ENCODE results near the gene PSMD9.
"Not testable (repeated sequence)": the region's sequence is repeated elsewhere in the genome, so short reads cannot be mapped to it uniquely, and the experiment has no call there.

PSMD9 gene

DNA sequence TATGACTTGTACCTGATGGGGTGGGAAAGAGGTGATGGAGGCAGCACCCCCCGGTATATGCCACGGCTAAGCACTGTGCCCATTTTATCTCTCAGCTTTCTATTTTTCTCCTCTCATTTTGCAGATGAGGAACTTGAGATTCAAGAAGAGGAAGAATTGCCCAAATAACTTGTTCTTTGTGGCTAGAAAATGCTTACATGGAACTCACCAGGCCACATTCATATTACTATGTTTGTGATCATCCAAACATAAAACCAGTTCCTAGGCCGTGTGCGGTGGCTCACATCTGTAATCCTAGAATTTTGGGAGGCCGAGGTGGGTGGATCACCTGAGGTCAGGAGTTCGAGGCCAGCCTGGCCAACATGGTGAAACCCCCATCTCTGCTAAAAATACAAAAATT, 14.5 kb upstream of the PSMD9 start:
- no peak for DNase-seq

DNA sequence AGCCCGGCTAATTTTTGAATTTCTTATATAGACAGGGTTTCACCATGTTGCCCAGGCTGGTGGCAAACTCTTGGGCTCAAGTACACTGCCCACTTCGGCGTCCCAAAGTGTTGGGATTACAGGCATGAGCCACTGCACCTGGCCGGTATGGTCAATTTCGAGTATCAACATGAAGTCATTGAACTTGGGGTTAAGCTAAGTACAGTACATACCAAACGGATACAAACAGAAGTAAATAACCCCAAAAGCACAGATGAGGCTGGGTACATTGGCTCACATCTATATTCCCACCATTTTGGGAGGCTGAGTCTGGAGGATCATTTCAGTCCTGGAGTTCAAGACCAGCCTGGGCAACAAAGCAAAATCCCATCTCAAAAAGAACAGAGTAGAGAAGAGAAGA, 13.0 kb upstream of the PSMD9 start:
- DNase-seq = no peak

DNA sequence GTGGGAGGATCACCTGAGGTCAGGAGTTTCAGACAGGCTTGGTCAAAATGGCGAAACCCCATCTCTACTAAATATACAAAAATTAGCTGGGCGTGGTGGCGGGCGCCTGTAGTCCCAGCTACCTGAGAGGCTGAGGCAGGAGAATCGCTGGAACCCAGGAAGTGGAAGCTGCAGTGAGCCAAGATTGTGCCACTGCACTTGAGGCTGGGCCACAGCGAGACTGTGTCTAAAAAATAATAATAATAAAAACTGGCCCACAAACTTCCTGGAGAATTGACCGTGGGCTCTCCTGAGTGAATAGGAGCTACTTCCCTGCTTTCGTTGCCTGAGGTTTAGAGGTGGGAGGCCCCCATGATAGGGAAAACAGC, 12.5 kb upstream of the PSMD9 start:
- DNase-seq = not testable (repeated sequence)

DNA sequence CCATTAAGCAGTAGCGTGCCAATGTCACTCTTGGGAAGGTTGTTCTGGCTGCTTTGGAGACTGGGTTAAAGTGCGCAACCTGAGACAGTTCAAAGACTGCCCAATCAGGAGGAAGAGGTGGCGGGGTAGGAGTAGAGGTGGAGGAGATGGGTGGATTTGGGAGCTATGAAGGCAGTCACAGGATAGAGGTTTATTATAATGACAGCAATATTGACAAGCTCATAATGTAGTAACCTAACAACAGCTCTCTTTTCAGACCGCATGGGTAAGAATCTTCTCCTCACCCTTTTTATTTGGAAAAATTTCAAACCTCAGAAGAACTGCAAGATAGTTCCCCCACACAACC, 5.3 kb upstream of the PSMD9 start:
- DNase-seq = no peak

DNA sequence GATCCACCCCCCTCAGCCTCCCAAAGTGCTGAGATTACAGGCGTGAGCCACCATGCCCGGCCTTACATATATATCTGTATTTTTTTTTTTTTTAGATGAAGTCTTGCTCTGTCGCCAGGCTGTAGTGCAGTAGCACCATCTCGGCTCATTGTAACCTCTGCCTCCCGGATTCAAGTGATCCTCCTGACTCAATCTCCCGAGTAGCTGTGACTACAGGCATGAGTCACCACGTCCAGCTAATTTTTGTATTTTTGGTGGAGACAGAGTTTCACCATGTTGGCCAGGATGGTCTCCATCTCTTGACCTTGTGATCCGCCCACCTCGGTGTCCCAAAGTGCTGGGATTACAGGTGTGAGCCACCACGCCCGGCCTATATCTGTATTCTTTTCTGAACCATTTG, 3.5 kb upstream of the PSMD9 start:
- DNase-seq = not testable (repeated sequence)

DNA sequence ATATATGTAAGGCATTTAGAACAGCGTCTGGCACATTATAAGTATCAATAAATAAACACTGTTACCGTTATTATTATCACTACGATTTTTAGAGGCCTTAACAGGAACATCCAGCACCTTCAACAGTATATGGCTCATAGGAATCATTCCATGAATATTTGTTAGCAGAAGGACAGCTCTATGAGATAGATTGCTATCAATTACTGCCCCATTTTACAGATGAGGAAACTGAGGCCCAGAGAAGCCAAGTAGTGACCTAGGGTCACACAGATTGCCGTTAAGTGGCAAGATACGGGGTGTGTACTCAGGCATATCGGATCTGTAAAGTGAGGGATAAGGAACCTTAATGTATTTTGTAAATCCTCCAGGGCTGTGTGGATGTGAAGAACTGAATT, 510 bp upstream of the PSMD9 start:
- DNase-seq = no peak

DNA sequence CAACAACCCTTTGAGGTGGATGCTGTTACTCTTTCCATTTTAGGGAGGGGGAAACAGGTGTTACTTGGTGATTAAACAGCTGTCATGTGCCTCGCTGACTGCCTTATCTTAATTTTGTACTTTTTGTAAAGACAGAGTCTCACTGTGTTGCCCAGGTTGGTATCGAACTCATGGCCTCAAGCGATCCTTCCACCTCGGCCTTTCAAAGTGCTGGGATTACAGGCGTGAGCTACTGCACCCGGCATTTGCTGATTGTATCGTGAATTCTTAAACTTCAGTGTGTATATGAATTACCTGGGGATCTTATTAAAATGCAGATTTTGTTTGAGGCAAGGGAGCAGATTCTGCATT, 659 bp downstream of the PSMD9 start:
- DNase-seq = no peak

DNA sequence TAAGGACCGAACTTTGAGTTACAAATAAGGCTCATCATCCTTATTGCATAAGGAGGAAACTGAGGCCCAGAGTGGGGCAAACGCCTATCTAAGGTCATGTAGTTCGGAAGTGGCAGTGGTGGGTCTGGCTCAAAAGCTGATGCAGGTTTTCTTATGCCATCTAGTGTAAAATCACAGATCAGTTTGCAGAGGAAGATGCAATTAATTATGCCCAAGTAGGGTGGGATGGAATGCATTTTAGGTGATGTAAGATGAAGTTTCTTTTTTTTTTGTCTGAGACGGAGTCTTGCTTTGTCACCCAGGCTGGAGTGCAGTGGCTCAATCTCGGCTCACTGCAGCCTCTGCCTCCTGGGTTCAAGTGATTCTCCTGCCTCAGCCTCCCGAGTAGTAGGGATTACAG, 1.1 kb downstream of the PSMD9 start:
- DNase-seq = not testable (repeated sequence)

DNA sequence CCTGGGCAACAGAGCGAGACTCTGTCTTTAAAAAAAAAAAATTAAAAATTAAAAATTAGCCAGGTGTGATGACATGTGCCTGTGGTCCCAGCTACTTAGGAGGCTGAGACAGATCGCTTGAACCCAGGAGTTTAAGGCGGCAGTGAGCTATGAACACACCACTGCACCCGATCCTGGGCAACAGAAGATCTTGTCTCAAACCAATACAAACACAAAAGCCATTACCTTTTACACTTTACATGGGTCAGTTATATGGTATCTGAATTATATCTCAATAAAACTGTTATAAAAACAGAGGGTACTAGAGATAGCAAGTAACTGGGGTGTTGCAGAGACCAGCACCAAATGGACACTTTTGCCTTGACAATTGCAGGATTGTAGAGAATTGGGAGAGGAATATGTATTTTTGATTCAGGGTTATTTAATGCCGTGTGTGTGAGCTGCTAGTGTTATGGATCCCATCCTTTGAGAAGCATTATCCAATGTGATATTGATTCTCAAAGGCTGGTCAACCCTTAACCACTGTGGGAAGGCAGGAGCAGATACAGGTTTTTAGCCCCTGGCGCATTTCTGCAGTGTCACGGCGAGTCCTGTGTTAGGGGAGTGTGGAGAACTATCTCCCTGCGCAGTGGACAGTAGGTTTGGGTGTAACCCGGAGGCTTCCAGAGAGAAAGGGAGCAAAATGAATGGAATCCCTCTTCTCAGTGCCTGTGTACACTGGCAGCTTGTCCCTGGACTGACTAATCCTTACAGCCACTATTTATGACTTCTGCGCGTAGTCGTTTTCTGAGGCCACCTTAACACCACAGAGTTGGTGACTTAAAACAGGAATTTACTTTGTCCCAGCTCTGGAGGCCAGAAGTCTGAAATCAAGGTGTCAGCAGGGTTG, 4.3 kb downstream of the PSMD9 start:
- no peak for DNase-seq

DNA sequence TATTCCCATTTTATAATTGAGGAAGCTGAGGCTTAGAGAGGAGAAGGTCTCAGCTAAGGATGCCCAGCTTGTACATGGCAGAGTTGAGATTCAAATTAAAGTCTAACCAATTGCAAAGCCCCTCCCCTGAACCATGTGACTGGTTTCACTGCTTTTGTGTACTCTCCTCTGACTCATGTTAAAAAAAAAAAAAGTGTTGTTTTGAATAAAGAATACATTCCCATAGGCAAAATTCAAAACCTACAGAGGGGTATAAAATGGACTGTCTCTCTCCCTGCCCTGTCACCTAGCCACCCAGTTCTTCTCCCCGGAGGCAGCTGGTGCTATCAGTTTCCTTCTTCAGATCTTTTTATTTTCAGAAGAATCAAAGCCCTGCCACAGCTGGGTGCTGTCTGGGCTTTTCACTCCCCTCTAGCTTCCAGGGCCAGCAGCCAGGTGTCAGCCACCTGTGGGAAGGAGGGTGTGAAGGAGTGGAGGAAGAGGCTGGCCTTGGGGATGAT, 5.4 kb downstream of the PSMD9 start:
- DNase-seq = no peak

DNA sequence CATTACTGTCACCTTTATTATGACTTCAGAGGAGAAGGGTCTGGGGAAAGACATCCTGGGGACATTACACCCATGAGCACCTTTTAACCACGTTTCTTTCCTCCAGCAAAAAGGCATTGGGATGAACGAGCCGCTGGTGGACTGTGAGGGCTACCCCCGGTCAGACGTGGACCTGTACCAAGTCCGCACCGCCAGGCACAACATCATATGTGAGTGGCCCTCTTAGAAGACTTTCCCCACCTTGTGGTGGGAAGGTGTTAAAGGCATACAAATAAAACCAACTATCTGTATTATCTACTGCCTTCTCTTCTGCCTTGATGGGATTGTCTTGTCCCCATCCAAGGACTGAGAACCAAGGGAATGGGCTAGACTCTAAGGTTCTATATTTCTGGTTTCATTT, 6.0 kb downstream of the PSMD9 start:
- no peak for DNase-seq

DNA sequence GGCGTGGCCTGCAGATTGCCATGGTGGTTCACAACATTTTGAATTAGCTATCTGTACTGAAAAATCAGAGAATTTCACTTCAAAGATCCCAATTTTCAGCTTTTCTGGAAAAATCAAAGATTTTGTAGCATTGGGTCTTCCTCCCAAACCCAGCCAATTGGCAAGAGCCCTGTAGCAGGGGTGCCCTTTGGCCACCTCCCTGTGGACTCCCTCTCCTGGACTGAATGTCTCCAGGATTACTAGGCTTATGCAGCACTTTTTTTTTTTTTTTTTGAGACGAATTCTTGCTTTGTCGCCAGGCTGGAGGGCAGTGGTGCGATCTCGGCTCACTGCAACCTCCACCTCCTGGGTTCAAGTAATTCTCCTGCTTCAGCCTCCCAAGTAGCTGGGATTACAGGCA, 9.7 kb downstream of the PSMD9 start:
- no peak for DNase-seq

DNA sequence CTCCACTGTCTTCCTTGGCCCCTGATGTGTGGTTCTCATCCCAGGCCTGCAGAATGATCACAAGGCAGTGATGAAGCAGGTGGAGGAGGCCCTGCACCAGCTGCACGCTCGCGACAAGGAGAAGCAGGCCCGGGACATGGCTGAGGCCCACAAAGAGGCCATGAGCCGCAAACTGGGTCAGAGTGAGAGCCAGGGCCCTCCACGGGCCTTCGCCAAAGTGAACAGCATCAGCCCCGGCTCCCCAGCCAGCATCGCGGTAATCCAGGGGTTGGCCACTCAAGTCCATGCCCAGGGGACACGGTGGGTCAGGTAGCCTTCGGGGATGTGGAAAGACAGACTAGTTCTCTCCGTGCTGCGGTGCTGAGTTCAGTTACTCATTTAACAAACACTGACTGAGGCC, 11.0 kb downstream of the PSMD9 start:
- DNase-seq = no peak

DNA sequence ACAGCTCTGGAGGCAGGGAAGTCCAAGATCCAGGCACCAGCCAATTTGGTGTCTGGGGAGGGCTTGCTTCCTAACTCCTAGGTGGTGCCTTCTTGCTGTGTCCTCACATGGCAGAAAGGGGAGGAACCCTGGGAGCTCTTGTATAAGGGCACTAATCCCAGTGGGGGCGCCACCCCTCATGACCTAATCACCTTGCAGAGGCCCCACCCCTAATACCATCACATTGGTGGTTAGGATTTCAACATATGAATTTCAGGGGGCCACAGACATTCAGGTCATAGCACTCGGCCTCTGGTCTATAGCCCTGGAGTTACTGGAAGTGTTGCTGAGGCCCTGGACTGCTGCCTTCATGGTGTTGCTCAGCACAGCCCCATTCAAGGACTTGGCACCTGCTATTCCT, 14.6 kb downstream of the PSMD9 start:
- no peak for DNase-seq

DNA sequence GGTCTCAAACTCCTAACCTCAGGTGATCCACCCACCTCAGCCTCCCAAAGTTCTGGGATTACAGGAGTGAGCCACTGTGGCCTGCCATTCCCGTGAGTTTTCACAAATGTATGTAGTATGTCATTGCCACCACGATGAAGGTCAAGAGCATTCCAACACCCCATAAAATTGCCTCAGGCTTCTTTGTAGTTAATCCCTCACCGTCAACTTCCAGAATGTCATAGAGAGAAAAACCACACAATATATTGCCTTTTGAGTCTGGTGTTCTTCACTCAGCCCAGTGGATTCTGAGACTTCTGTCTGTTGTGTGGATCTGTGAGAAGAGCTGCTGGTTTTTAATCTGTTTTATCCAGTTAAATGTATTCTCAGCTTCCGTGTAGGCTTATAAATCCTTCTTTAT, 17.2 kb downstream of the PSMD9 start:
- no peak for DNase-seq

DNA sequence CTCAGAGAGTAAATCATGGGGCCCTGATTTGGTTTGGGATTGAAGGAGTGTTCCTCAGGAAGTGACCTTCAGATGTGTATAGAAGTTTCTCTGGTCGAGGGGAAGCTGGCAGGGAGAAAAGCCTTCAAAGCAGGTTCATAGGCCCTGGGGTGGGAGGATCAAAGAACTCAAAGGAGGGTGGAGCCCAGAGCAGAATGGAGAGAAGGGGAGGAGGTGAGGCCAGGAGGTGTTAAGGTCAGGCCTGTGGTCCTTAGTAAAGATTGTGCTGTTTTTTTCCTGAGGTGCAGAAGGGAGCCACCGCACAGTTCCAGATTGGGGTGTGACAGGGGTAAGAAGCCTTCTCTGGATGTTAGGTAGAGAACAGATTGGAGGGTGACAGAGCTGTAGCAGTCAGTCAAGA, 20.1 kb downstream of the PSMD9 start:
- no peak for DNase-seq

DNA sequence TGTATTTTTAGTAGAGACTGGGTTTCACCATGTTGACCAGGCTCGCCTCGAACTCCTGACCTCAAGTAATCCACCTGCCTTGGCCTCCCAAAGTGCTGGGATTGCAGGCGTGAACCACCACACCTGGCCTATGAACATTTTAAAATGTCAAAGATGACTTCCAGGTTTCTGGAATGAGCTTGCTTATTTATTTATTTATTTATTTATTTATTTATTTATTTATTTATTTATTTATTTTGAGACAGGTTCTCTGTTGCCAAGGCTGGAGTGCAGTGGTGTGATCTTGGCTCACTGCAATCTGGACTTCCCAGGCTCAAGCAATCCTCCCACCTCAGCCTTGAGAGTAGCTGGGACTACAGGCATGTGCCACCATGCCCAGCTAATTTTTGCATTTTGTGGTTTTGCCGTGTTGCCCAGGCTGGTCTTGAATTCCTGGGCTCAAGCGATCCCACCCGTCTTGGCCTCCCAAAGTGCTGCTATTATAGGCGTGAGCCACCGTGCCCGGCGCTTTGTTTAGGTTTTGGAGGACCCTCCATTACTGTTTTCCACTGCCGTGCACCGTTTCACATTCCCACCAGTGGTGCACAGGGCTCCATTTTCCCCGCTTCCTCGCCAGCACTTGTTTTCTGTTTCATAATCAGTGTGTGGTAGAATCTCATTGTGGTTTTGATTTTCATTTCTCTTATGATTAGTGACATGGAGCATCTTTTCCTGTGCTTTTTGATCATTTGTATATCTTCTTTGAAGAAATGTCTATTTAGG, 23.4 kb downstream of the PSMD9 start:
- DNase-seq = no peak

DNA sequence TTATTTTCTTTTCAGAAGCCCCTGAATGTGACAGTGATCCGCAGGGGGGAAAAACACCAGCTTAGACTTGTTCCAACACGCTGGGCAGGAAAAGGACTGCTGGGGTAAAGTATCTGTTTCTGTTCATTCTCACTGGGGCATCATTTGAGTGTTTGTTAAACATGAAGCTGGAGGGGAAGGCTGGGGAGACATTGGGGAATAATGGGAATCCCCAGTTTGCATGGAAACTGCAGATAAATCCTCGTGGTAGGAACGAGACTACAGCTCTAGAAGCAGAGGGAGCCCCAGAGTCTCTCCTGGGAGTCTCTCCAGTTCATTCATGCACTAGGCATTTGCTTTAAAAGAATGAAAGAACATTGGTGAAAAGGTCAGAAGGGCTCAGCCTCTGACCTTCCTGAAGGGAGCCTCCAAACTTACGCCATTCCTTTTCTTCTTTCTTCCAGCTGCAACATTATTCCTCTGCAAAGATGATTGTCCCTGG, 27.3 kb downstream of the PSMD9 start:
- no peak for DNase-seq

DNA sequence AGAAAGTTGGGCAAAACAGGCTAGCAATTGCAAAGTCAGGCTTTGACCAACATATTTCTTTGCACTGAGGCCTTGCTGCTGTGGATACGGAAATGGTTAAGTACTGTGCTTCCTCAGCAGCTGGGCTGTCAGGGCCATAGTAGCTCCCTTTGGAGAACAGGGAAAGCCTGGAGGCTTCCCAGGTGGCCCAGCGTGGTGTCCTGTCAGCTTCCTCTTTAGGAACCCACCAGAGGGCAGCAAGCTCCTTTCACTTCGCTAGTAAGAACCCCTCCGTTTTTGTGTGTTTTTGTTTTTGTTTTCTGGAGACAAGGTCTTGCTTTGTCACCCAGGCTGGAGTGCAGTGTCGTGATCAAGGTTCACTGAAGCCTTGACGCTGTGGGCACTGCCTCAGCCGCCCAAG, 28.1 kb downstream of the PSMD9 start:
- DNase-seq = no peak

DNA sequence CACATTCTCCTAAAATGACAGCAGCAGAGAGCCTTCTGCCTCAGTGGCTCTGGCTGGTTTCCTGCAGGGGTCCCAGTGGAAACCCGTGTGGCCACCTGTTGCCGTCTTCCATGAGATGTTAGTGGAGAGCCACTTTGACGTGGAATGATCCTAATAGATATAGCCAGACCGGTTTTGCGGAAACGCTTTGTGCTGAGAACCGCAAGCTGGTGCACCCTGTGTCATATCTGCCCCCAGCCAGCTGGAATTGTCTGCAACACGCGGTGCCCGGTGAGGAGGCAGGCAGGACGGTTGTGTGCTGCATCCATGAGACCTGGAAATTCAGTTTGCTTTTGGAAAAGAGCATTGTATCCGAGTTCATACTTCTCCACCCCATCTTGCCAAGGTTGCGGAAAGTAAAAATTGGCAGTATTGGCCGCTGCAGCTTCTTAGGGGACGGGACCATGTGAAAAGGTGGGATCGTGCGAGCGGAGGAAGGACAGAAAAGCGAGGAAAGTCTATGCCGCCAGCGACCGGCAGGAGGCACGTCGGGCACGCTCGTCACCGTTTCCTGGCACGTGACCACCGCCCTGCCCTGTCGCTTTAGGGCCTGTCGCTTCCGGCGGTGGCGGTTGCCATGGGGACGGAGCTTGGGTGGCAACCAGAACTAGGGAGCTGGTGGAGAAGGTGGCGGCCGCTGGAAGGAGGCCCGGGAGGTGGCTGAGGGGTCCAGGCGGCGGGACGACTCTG, 29.5 kb downstream of the PSMD9 start, which contains the start of gene CFAP251:
CFAP251 (plus strand) TSS at position 643 of the 729 bp plus-strand sequence. CDS start 2,714 bp downstream, outside the sequence.
- peak; percentile 91 for DNase-seq

DNA sequence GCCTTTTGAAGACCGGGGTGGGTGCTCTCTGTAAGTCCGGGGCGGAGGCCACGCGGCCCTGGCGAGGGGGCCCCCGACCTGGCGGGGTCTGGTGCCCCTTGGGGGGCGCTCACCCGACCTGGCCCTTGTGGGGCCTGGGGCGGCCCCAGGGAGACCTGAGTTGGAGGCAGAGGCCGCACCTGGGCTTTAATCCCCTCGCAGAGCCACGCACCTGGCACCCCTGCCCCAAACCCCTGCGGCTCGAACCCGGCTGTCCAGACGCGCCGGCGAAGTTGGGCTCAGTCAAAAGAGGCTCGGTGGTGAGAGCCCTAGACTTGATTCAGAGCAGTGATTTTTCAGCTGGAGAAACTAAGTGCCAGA, 30.1 kb downstream of the PSMD9 start:
- no peak for DNase-seq

DNA sequence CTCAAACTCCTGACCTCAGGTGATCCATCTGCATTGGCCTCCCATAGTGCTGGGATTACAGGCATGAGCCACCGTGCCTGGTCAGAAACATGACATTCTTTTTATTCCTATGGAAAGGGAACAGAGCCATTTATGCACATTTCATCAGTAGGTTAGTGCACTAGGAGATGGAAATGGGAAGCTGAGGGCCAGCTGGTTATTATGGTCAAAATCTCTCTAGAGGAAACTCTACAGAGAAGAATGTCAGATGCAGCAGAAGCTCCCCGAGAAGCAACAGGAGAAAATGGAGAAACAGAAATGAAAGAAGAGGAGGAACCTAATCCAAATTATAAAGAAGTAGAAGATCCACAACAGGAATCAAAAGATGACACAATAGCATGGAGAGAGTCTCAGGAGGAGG, 32.5 kb downstream of the PSMD9 start:
- no peak for DNase-seq

DNA sequence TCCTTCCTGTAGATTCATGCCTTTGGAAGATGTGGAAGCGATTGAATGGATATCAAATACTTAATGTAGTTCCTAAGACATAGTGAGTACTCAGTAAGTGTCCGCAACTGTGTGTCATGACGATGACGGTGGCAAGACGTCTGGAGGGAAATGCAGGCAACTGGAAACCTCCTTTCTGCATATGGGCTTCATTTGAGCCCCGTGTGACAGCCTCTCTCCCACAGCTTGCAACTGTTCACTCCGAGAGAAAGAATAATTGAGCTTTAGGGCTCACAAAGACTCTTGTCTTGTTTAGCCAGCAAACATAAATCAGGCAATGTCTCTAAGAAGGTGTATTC, 36.7 kb downstream of the PSMD9 start:
- no peak for DNase-seq
